GM23248 (cell line): ENCODE data around the gene SLC2A9.

Source experiments
- EZH2 ChIP-seq: fragments of 200-600 bp; sonication (generic); IDR thresholded peaks from 2 replicates; pipeline ENCODE4 v1.6.1; 2018; ENCODE audit warnings: antibody characterized with exemption, mild to moderate bottlenecking; ENCODE audit not compliant: insufficient read depth, poor library complexity, severe bottlenecking
- EZH2phosphoT487 ChIP-seq: fragments of 200-600 bp; sonication (generic); IDR thresholded peaks from 2 replicates; pipeline ENCODE4 v1.6.1; 2018; ENCODE audit warnings: antibody characterized with exemption, moderate library complexity, mild to moderate bottlenecking, low read depth; ENCODE audit not compliant: insufficient read depth

DNA sequence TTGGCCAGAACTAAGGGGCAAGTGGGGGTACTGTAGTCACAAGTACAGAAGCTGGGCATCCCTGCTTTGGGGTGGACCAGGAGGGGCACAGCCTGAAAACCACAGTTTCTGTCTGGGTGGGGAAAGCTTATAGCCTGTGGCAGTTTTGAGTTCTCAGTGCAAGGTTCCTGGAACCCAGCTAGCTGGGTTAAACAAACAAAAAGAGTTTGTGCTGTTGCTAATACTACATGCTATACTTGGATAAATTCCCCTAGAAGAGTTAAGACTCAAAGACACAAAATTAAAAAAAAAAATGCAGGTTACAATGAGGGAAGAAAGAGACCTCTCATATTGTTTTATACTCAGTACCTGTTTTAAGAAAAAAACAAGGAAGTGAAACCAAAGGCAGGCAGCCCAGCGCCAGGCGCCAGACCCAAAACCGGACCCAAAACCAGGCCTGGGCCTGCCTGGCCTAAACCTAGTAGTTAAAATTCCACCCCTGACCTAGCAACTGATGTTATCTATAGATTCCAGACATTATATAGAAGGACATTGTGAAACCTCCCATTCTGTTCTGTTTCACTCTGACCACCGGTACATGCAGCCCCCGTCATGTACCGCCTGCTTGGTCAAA, 50.8 kb downstream of the SLC2A9 start:
- TF ChIP-seq EZH2phosphoT487 (no peak), EZH2 (no peak)
